NOMO-1 treated with DMSO at 0.1 percent for 48 hours (cell line): ENCODE results near the gene DBT.
"Not testable (repeated sequence)": the region's sequence is repeated elsewhere in the genome, so short reads cannot be mapped to it uniquely, and the experiment has no call there.

Experiments
- DNase-seq: peaks from one replicate; lab custom pipeline; 2025; ENCODE audit not compliant: unreplicated experiment; lab: John Stamatoyannopoulos, UW

Gene DBT

GRCh38 chr1:100252901-100253300 is 3.3 kb upstream of the DBT start:
- DNase-seq: no peak

- DNase-seq: no peak
Measured at GRCh38 chr1:100250807-100251206, 1.2 kb upstream of the DBT start.

DNA sequence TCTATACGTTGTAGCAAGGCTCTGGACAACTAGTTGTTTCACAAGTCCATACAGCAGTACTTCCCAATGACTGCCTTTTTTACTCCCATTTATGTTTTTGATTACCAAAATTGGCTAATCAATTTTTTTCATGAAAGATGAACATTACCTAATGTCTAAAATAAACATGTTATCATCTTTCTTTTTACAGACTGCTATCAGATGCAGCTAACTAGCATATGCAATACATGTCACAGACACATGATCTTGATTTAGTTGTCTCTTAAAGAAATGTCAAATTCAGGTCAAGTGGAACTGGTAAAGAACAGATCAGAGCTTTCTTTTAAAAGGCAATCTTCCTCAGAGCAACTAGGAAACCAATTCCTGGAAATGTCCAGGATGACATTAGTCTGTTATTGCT is 630 bp upstream of the DBT start:
- DNase-seq: no peak

DNA sequence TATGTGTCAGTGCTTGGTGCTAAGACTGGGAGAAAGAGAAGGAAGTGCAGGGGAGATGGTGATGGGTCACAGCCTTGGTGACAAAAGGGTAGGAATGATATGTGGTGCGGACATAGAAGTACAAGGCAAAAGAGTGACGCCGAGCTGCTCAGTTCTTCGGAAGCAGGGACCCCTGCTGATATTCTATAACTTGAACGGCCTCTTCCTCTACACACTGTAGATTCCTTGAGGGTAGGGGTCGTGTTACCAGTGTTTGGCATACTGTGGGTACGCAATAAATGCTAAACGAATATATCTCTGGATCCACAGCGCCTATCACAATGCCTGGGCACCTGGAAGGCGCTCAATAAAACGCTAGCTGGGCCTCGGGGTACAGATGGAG is 488 bp downstream of the DBT start:
- DNase-seq: no peak

GRCh38 chr1:100246738-100247137 is 2.9 kb downstream of the DBT start:
- DNase-seq: no peak

GRCh38 chr1:100240631-100241030 is 9.0 kb downstream of the DBT start:
- no peak for DNase-seq

GRCh38 chr1:100239961-100240360 is 9.7 kb downstream of the DBT start:
- no peak for DNase-seq

- no peak for DNase-seq
Measured at GRCh38 chr1:100237091-100237490, 12.5 kb downstream of the DBT start.

- no peak for DNase-seq
Measured at GRCh38 chr1:100234432-100234831, 15.2 kb downstream of the DBT start.

DNA sequence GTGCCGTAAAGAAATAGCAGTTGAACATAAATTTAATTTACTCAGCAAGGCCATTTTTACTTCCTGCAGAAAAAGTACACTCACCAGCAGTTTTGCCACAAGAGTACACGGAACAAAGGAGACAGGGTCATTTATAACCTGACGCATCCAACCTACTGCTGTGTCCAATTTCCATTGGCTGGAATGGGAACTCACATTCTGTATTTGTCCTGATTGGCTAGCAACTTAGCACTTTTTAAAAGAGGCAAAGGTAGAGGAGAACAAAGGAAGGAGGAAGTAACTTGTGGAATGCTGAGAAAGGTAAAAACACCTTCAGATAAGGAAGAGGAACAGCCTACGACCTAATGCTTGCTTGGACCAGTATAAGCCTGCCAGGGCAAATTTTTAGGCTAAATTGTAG is 16.1 kb downstream of the DBT start:
- not testable (repeated sequence) for DNase-seq

GRCh38 chr1:100232156-100232555 is 17.5 kb downstream of the DBT start:
- no peak for DNase-seq

DNA sequence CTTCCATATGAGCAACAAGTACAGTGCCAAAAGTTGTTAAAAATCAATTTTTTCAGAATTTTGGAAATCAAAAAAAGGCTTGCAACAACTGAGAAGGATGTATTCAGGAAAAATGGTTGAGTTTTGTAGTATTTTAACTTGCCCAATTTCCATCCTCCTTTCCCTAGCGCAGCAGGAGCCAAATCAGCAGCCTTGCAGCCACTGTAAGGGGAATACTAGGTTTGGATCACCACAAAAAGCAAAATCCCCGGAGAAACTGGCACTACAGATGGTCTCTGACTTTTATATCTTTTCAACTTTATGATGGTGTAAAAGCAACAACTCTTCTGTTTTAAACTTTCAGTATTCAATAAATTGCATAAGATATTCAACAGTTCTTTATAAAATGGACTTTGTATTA is 17.9 kb downstream of the DBT start:
- no peak for DNase-seq

- no peak for DNase-seq
Measured at GRCh38 chr1:100230765-100231164, 18.9 kb downstream of the DBT start.

GRCh38 chr1:100229681-100230443 is 19.8 kb downstream of the DBT start:
- no peak for DNase-seq

GRCh38 chr1:100222428-100222827 is 27.2 kb downstream of the DBT start:
- no peak for DNase-seq

- DNase-seq: no peak
Measured at GRCh38 chr1:100219883-100220282, 29.8 kb downstream of the DBT start.

DNA sequence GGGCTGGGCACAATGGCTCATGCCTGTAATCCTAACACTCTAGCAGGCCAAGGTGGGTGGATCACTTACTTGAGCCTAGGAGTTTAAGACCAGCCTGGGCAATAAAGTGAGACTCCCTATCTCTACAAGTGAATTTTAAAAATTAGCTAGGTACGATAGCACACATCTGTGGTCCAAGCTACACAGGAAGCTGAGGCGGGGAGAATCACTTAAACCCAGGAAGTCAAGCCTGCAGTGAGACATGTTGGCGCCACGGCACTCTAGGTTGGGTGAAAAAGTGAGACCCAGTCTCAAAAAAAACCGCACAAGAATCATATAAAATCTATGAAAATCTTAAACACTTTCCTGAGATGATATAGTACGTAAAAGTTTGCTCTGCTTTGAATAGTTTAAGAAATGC is 30.2 kb downstream of the DBT start:
- DNase-seq: no peak

DNA sequence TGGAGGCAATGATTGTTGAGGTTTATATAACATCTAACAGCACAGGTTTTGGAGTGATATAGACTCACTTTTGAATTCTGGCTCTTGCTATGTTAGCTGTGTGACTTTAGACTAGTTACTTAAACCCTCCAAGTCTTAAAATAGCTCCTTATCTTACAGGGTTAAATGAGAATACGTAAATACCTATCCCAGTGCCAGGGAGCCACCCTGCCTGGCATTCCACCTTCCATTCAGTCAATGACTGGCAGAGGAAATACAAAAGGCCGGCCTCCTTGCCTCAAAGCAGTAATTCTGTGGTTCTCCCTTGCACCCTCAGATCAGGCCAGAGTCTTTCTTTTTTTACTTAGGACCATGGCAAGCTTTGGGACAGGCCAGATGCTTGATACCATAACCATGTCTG is 31.8 kb downstream of the DBT start:
- no peak for DNase-seq

DNA sequence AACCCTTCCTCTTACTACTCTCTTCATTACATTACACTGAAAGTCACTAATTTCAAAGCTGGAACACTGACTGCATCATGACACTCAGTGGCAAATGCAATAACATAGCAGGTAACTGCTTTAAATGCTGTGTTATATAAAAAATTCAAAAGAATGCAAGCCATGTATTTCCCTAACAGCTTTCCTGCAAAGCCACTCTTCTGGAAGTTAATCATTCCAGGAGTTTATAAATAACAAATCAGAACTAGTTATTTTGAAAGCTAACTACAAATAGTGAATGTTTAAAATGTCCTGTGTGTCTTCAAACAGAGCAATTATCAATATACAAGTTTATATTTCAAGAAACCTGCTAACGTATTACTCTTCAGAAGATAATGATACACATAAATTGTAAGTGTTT is 34.5 kb downstream of the DBT start:
- no peak for DNase-seq

- DNase-seq: no peak
Measured at GRCh38 chr1:100213141-100213540, 36.5 kb downstream of the DBT start.

- DNase-seq: no peak
Measured at GRCh38 chr1:100206301-100206700, 43.3 kb downstream of the DBT start.

DNA sequence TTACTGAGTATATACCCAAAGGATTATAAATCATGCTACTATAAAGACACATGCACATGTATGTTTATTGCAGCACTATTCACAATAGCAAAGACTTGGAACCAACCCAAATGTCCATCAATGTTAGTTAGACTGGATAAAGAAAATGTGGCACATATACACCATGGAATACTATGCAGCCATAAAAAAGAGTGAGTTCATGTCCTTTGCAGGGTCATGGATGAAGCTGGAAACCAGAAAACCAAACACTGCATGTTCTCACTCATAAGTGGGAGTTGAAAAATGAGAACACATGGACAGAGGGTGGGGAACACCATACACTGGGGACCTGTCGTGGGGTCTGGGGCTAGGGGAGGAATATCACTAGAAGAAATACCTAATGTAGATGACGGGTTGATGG is 44.0 kb downstream of the DBT start:
- not testable (repeated sequence) for DNase-seq

GRCh38 chr1:100205103-100205502 is 44.5 kb downstream of the DBT start:
- not testable (repeated sequence) for DNase-seq
